GM20431 (cell line): ENCODE data around the gene ORAI2.

Source experiments
- in situ Hi-C: fragments of 300-500 bp; cut with MseI, MboI; formaldehyde crosslinking; loops from one replicate; pipeline ENCODE4 v1.15.0; 2020; ENCODE audit warnings: low sequenced_read_pairs; ENCODE audit not compliant: unreplicated experiment

ORAI2 gene

GRCh38 chr7:102433219-102434038 lies at the start of gene ORAI2:
TSS of gene ORAI2 (plus strand) at chr7:102433575. CDS start at chr7:102438957, 5,382 bp downstream.
- in situ Hi-C loops = no loop called here

- in situ Hi-C loops = loop anchor here (25.0 kb wide), 2 partner anchors 700 to 850 kb away; no protein-coding TSS in a partner anchor
Measured at GRCh38 chr7:102387064-102387463, 46.3 kb upstream of the ORAI2 start.

GRCh38 chr7:102389810-102390209 lies 43.6 kb upstream of the ORAI2 start:
- in situ Hi-C loops = loop anchor here (5.0 to 25.0 kb wide), 3 partner anchors 108 to 853 kb away; no protein-coding TSS in a partner anchor

- in situ Hi-C loops = loop anchor here (5.0 to 25.0 kb wide), 3 partner anchors 109 to 854 kb away; no protein-coding TSS in a partner anchor
Measured at GRCh38 chr7:102390697-102391484, 42.5 kb upstream of the ORAI2 start.

DNA sequence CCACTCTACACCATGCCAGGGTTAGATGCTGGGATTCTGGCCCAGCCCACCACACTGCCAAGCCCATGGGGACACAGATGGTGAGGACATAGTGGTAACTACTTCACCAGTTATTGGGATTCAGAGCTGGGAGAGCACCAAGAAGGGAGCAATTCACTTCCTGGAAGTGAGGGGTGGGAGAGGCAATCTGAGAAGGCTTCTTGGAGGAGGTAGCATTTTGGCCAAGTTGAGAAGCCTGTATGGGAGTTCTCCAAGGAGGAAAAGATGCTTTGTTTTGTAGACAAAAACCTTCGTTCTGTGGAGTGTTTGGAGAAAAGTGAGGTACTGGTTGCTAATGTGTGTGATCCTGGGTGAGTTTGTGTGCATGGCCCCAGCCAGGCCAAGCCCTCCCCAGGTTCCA lies 41.0 kb upstream of the ORAI2 start:
- in situ Hi-C loops = loop anchor here (5.0 to 25.0 kb wide), 3 partner anchors 110 to 855 kb away; no protein-coding TSS in a partner anchor

DNA sequence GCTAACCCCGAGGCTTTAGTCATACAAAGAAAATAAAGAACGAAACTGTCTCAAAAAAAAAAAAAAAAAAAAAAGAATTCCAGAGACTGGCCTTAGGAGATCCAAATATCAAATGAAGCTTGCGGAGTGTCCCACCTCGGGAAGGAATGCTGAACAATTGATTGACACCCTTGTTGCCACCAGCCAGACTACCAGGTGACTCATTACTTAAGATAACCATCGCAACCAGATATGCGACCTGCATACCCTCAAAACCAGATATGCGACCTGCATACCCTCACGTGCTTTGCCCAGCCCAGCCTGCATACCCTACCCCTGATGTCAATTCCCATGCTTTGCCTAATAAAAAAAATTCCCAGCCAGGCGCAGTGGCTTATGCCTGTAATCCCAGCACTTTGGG lies 39.9 kb upstream of the ORAI2 start:
- in situ Hi-C loops = loop anchor here (5.0 to 25.0 kb wide), 3 partner anchors 111 to 856 kb away; no protein-coding TSS in a partner anchor

GRCh38 chr7:102395592-102395872 lies 37.8 kb upstream of the ORAI2 start:
- in situ Hi-C loops = loop anchor here (25.0 kb wide), 2 partner anchors 708 to 858 kb away; no protein-coding TSS in a partner anchor

DNA sequence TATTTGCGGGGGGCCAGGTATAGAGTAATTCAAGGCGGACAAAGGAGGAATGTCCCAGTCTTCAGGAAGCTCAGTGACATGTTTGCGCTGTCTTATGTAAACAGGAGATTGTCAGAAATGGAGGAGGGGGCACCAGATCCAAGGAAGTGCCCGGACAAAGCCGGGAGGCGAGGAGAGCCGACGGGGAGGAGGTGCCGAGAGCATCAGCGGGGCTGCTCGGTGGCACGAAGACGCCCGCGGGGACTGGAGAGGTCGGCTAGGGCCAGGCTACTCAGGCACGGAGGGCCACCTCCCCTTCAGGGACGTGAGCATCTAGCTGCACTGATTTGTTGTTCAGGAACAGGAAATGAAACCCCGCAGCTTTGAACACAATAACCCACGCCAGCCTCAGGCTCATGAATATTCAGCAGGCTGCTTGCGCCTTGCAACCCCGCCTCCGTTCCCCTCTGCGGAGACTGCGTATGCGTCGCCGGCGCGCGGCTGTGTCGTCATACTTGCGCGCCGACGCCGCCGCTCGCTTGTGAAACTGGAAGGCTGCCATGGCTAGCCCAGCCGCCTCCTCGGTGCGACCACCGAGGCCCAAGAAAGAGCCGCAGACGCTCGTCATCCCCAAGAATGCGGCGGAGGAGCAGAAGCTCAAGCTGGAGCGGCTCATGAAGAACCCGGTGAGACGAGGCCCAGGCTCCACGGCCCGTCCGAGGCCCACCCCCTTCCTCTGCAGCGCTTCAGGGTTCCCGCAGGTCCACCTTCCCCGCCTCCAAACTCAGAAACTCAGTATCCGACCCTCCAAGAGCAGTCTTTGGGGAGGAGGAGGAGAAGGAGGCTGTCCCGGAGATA lies 37.3 kb upstream of the ORAI2 start, which contains the start of gene PRKRIP1:
TSS of gene PRKRIP1 (plus strand) at position 491 of the 837 bp plus-strand sequence. CDS start at position 540, 49 bp downstream.
- in situ Hi-C loops = loop anchor here (25.0 kb wide), 2 partner anchors 709 to 859 kb away; no protein-coding TSS in a partner anchor

- in situ Hi-C loops = loop anchor here (25.0 kb wide), 2 partner anchors 709 to 859 kb away; no protein-coding TSS in a partner anchor
Measured at GRCh38 chr7:102396710-102397019, 36.7 kb upstream of the ORAI2 start.

DNA sequence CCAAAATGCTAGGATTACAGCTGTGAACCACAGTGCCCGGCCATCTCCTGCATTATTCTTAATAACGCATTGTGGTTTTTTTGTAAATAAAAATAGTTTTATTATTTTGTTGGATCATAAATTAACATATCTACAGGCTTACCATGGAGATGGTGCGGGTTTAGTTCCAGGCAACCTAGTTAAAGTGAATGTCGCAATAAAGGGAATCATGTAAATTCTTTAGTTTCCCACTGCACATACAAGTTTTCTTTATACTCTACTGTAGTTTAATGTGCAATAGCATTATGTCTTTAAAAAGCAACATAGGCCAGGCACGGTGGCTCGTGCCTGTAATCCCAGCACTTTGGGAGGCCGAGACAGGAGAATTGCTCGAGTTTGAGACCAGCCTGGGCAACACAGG lies 34.8 kb upstream of the ORAI2 start:
- in situ Hi-C loops = loop anchor here (25.0 kb wide), 2 partner anchors 711 to 861 kb away; no protein-coding TSS in a partner anchor

- in situ Hi-C loops = no loop called here
Measured at GRCh38 chr7:102400360-102400759, 33.0 kb upstream of the ORAI2 start.

DNA sequence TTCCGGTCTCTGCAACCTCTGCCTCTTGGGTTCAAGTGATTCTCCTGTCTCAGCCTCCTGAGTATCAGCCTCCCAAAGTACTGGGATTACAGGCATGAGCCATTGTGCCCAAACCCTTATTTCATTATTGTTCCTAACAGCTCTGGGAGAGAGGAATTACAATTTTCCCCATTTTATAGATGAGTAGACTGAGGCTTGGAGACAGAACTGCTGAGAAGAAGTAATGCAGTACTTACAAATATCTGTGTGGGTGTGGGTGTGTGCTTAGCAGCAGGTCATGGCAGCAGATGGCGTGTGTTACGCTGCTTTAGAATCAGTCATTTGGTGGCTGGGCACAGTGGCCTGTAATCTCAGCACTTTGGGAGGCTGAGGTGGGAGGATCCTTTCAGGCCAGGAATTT lies 29.8 kb upstream of the ORAI2 start:
- in situ Hi-C loops = no loop called here

DNA sequence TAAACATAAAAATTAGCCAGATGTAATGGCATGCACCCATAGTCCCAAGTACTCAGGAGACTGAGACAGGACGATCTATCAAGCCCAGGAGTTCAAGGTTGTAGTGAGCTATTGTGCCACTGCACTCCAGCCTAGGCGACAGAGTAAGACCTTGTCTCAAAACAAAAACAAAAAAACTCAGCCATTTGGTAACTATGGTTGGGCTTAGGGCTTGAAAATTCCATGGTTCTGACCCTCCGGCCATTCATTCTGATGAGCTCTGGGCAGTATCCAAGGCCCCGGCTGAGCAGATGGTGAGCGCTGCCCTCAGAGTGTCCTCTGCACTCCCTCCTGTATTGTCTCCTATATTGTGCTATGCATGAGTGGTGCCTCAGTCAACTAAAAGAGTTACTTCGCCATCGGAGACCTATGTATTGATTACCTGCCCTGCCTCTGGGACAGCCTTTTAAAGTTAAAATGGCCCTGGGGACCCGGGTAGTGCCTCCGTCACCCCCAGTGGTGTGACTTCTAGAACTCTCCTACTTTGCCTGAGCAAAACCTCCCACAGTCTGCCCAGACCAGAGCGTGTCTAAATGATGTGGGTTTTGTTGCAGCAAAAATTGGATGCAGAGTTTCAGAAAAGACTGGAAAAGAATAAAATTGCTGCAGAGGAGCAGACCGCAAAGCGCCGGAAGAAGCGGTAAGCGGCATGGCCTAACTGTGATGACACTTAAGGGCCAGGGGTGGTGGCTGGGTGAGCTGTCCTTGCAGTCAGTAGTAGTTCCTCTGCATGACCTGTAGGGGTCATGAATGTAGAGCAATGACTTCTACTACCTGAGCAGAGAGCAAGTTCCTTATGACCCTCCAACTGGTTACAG lies 29.1 kb upstream of the ORAI2 start:
- in situ Hi-C loops = no loop called here

GRCh38 chr7:102404862-102405188 lies 28.6 kb upstream of the ORAI2 start:
- in situ Hi-C loops = loop anchor here (5.0 kb wide), 1 partner anchor 47 kb away; no protein-coding TSS in a partner anchor

GRCh38 chr7:102407910-102408309 lies 25.5 kb upstream of the ORAI2 start:
- in situ Hi-C loops = loop anchor here (5.0 kb wide), 1 partner anchor 44 kb away; no protein-coding TSS in a partner anchor

DNA sequence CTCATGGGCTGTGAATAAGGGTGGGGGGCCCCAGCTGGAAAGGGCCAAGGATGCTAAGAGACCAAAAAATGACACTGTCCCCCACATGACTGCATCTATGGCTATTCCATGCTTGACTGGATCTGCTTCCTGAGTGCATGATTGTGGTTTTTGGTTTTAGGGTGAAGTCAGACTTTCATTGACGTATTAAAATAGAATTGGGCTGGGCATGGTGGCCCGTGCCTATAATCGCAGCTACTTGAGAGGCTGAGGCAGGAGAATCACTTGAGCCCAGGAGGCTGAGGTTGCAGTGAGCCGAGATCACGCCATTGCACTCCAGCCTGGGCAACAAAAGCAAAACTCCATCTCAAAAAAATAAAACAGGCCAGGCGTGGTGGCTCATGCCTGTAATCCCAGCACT lies 24.8 kb upstream of the ORAI2 start:
- in situ Hi-C loops = loop anchor here (5.0 kb wide), 1 partner anchor 44 kb away; no protein-coding TSS in a partner anchor

DNA sequence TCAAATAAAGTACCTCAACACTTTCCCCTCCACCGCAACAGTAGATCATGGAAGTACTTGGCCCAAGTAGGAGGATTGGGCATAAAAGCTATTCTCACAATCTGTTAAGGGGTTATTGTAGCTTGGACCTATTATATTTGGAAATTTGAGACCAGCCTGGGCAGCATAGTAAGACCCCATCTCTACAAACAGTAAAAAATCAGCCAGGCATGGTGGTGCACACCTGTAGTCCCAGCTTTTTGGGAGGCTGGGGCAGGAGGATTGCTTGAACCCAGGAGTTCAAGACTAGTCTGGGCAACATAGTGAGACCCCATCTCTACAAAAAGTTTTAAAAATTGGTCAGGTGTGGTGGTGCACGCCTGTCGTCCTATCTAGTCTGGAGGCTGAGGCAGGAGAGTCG lies 24.0 kb upstream of the ORAI2 start:
- in situ Hi-C loops = loop anchor here (5.0 kb wide), 1 partner anchor 43 kb away; no protein-coding TSS in a partner anchor

DNA sequence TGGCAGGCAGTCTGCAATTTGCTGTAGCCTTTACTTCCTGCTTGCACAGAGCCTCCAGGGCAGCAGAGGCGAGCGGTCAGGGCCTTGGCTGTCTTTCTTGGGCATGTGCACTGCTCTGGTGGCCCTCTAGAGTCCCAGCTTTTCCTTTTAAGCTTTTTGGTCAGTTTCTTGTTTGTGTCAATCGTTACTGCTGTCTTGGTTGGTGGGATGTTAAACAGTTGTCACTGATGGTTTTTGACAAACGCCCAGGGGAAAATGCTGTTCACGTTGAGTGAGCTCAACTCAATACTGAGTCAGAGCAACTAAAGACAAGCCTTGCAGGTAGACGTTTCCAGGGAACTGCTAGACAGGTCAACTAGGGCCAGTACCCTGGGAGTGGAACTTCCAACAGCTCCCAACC lies 23.3 kb upstream of the ORAI2 start:
- in situ Hi-C loops = no loop called here

- in situ Hi-C loops = no loop called here
Measured at GRCh38 chr7:102410918-102411317, 22.5 kb upstream of the ORAI2 start.
